NB4 (cell line): ENCODE results near the gene PCSK5.

Source experiments
- POLR2A ChIP-seq: IDR thresholded peaks from 2 replicates; pipeline ENCODE4 v1.6.1; 2011; ENCODE audit warnings: mild to moderate bottlenecking; ENCODE audit not compliant: insufficient read length; ENCODE audit errors: extremely low read depth
- TF ChIP-seq, protein P1 (sequence below): IDR thresholded peaks from one replicate; pipeline ENCODE4 v1.5.1; 2012; ENCODE audit warnings: low read depth, low read length
- TF ChIP-seq, protein P2 (sequence below): IDR thresholded peaks from 2 replicates; pipeline ENCODE4 v1.6.1; 2011; ENCODE audit warnings: low read depth, low read length

DNA sequence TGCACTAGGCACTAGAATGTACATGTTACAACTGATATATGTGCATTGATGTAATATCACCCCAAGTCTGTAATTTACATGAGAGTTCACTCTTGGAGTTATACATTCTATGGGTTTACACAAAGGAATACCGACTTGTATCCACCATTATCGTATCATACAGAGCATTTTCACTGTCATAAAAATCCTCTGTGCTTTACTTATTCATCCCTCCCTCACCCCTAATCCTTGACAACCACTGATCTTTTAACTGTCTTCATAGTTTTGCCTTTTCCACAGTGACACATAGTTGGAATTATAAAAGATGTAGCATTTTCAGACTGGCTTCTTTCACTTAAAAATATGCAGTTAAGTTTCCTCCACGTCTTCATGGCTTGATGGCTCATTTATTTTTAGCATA, 514.9 kb downstream of the PCSK5 start:
- TF ChIP-seq, protein P1, sequence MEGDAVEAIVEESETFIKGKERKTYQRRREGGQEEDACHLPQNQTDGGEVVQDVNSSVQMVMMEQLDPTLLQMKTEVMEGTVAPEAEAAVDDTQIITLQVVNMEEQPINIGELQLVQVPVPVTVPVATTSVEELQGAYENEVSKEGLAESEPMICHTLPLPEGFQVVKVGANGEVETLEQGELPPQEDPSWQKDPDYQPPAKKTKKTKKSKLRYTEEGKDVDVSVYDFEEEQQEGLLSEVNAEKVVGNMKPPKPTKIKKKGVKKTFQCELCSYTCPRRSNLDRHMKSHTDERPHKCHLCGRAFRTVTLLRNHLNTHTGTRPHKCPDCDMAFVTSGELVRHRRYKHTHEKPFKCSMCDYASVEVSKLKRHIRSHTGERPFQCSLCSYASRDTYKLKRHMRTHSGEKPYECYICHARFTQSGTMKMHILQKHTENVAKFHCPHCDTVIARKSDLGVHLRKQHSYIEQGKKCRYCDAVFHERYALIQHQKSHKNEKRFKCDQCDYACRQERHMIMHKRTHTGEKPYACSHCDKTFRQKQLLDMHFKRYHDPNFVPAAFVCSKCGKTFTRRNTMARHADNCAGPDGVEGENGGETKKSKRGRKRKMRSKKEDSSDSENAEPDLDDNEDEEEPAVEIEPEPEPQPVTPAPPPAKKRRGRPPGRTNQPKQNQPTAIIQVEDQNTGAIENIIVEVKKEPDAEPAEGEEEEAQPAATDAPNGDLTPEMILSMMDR = no peak
- no peak for TF ChIP-seq POLR2A
- TF ChIP-seq, protein P2, sequence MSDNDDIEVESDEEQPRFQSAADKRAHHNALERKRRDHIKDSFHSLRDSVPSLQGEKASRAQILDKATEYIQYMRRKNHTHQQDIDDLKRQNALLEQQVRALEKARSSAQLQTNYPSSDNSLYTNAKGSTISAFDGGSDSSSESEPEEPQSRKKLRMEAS = no peak
